Erythroblast (primary cell): Measurements from ENCODE around the gene ARHGAP26.

ENCODE experiments used
- GATA1 ChIP-seq: IDR thresholded peaks from 2 replicates; pipeline ENCODE4 v1.6.1; 2011; ENCODE audit warnings: low read depth, mild to moderate bottlenecking, control low read depth, low read length, moderate library complexity
- POLR2A ChIP-seq: IDR thresholded peaks from 2 replicates; pipeline ENCODE4 v1.6.1; 2011; ENCODE audit warnings: mild to moderate bottlenecking, low read length

DNA sequence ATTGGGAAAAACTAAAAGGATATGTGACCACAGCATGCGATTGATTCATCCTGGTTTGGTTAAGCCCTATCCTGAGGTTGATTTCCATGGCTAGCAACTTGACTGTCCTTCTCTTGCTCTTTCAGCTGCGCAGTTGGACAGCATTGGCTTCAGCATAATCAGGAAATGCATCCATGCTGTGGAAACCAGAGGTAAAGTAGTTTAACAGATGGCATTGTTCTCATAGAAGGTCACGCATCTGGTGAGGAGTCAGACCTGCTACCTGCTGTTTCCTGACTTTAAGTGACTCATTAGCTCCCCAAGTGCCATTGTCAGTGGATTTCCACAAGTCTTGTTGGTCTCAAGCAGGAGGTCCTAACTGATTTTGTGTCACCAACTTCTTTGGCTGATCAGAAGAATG lies 266.9 kb downstream of the ARHGAP26 start:
- TF ChIP-seq POLR2A (no peak), GATA1 (no peak)
